GM10847 (cell line): ENCODE measurements around the gene KIF19.

ENCODE experiments used
- POLR2A ChIP-seq: IDR thresholded peaks from 2 replicates; pipeline ENCODE4 v1.6.1; 2011; ENCODE audit not compliant: insufficient read length; ENCODE audit errors: extremely low read depth

The KIF19 gene

GRCh38 chr17:74362810-74363498 is 36.9 kb downstream of the KIF19 start:
- no peak for TF ChIP-seq POLR2A

DNA sequence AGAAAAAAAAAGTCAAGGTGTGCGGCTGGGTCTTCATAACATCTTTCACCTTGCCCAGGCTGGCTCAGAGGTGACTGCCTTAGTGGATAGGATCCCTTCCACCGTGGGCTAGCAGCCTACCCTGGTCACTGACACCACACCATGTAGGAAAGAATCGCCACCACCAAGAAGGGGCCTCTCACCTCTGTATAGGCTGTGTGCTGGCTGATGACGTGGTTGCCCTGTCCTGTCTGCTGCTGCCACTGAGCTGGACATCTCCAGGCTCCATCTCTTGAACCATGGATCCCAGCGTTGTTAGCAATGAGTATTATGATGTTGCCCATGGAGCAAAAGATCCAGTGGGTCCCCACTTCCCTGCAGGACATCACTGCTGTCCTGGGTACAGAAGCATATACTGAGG is 41.2 kb downstream of the KIF19 start, which contains the start of gene GPR142:
GPR142 (plus strand) TSS at position 301 of the 400 bp plus-strand sequence. CDS start 2,035 bp downstream, outside the sequence.
- TF ChIP-seq POLR2A = no peak

- no peak for TF ChIP-seq POLR2A
Observed at GRCh38 chr17:74368341-74369081, 42.5 kb downstream of the KIF19 start.

- TF ChIP-seq POLR2A = no peak
Observed at GRCh38 chr17:74369221-74369620, 43.2 kb downstream of the KIF19 start.

DNA sequence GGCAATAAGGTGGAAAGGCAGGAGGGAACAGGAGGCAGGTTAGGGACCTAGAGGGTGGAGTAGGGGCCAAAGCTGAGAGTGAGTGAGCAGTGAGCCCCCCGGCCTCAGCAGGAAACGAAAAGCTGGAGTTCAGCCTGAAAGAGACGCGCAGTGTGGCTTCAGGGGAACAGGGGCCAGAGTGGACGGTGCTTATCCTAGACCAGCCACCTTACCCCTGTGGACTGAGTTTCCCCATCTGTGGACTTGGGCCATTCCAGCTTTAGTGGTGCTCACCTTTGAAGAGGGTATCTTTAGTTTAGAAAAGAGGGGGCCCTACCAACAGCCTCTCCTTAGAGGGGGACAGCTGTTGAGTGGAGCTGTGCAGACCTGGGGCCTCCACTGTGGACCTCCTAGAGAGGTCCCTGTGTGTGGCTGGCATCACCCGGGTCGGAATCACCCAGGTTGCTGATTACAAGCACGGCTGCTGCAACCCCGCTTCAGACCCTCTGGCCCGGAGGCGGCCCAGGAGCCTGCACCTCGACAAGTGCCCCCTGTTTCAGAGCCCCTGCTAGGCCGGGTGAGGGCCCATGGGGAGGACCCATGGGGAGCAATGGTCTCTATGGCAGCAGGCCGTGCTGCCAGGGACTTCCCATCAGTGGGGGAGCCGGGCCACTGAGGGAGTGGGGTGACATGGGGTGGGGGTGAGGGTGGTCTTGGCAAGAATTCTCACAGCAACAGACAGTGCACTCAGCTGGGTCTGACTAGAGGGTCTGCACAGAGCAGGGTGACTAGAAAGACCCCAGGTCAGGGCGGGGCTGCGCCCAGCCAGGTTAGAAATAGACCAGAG is 43.9 kb downstream of the KIF19 start:
- no peak for TF ChIP-seq POLR2A

GRCh38 chr17:74371653-74372147 is 45.7 kb downstream of the KIF19 start:
- no peak for TF ChIP-seq POLR2A

DNA sequence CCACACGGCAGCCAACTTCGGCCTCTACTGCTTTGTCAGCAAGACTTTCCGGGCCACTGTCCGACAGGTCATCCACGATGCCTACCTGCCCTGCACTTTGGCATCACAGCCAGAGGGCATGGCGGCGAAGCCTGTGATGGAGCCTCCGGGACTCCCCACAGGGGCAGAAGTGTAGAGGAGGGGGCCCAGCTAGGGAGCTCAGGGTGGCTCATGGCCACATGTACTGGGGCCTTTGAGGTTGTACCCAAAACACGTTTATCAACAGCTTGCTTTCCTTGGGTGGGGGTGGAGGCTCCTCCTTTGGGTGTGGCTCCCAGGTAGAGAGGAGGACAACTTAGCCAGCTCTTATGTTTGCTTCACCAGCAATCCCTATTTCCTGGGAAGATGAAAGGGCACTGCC is 46.4 kb downstream of the KIF19 start:
- no peak for TF ChIP-seq POLR2A

- TF ChIP-seq POLR2A = no peak
Observed at GRCh38 chr17:74373838-74374606, 48.0 kb downstream of the KIF19 start.

DNA sequence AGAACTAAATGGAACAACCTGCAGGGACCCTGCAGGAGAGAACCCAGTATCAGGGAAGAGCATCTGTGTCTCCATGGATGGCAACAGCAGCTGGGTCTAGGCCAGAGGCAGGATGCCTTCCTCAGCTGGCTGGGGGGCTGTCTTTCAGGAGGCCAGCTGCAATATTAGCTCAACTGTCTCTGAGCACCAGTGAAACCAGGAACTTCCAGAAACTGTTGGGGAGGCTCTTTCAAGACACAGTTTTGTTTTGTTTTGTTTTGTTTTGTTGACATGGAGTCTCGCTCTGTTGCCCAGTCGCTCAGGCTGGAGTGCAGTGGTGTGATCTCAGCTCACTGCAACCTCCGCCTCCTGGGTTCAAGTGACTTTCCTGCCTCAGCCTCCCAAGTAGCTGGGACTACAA is 48.8 kb downstream of the KIF19 start:
- no peak for TF ChIP-seq POLR2A

GRCh38 chr17:74379495-74380085 is 53.6 kb downstream of the KIF19 start:
- no peak for TF ChIP-seq POLR2A

DNA sequence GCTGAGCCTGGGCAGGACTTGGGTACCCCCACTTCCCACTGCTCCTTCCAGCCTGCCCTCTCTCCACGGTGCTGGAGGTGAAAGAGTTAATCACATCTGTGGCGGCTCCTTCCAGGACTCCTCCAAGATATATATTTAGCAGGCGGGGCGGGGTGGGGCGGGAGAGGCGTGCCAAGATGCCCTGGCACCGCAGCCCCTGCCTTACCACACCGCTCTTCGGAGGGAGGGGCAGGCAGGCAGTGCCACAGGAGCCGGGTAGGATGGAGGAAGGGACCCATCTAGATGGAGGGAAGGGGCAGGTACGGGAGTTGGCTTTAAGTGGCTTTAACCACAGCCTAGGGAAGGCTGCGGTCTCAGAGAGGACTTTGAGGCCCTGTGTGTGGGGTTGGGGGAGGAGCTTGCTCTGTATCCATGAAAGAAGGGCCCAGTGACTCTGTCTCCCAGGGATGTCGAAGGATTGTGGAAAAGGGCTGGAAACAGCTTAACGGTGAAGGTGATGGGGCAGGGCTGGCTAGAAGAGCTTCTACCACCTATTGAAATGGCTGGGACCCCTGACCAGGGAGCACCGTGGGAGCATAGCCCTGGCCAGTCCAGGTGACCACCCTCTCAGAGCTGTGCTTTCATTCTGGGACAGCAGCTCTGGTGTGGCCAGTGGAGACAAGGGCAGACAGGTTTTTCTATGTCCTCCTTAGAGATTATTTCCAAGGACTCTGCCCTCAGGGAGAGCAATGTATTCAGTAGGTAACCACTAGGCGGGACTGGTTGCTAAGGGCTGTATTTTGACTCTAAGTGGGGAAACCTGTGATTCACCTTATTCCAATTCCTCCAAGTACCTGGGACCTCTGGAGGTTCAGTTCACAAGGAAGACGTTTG is 54.3 kb downstream of the KIF19 start:
- no peak for TF ChIP-seq POLR2A

GRCh38 chr17:74380959-74381808 is 55.2 kb downstream of the KIF19 start:
- TF ChIP-seq POLR2A = no peak

GRCh38 chr17:74383141-74383540 is 57.1 kb downstream of the KIF19 start:
- TF ChIP-seq POLR2A = no peak
